Suppressor macrophage treated with lipopolysaccharide for 4 hours (primary cell): ENCODE data around the gene KLHL28.

Experiments
- DNase-seq: peaks from one replicate; pipeline ENCODE4 v3.0.0-alpha.2; 2020

KLHL28 gene

GRCh38 chr14:44896275-44897040 lies 65.3 kb downstream of the KLHL28 start:
- no peak for DNase-seq

DNA sequence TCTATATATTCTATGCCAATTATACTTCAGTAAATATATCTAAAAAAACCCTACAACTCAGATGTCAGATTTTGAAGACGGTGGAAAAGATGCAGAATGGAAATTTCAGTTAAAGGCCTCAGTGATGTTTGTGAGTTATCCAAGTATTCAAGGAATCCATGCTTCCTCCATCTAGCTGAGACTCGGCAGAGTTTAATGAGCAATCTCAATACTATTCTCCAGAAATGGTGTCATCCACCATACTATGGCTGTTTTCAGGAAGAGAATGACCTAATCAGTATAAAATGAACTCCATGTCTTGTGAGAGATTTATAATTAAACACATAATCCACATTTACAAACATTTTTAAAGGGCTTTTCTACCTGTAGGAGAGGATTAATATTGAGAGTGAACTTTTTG lies 66.0 kb downstream of the KLHL28 start:
- DNase-seq, result no peak

- no peak for DNase-seq
These were observed 68.2 kb downstream of the KLHL28 start for GRCh38 chr14:44893535-44893934.

DNA sequence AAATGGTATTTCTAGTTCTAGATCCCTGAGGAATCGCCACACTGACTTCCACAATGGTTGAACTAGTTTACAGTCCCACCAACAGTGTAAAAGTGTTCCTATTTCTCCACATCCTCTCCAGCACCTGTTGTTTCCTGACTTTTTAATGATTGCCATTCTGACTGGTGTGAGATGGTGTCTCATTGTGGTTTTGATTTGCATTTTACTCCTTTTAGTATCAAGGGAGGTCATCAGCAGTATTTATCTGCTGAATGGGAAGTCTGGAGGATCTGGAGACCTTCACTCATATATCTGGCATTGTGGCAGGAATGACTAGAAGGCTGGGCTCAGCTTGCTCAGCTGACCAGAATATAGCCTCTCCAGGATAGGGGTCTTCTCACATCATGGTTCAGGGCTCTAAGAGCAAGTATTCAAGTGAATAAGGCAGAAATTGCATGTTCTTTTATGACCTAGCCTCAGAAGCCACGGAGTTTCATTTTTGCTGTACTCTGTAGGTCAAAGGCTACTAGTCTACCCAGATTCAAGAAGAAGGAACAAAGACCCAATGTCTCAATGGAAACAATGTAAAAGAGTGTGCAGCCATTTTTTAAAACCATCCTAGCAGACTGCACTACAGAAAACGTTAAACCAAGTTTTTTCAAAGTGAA lies 69.9 kb downstream of the KLHL28 start:
- DNase-seq, result peak; percentile 14

DNA sequence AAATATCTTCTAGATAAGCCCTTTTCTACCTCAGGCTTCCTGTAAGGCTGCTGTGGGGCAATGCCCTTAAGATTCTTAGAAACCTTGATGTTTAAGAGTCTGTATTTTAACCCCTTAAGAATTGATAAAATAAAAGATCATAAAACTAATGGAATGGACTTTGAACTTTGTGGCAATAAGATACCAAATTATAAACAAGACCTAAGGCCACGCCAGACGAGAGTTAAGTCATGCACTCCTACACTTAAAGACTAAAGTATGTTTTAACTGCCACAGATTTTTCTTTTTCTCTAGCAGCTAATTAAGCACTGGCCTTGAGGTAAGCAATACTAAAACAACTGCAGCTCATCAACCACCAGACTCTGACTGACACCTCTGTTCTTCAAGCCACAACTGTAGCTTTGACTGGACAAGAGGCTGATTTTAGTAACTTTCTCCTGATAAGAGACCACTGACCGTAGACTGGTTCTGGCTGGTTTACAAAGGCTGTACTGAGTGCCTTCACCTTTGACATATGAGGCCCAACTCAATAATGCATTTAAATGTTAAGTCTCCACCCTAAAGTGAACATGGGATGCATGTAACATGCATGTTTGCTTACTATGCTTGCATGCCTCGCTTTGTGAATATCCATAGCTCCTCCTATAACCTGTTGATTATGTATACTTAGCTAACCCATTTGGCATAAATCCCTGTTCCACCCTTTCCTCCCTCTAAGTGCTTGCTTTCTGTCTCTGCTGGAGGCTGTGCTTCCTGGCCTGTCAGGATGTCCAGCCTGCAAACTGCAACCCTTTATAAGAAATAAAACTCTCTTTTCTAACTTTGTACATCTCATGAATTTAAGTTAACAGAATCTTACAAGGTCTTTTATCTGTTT lies 71.9 kb downstream of the KLHL28 start:
- DNase-seq, result no peak

DNA sequence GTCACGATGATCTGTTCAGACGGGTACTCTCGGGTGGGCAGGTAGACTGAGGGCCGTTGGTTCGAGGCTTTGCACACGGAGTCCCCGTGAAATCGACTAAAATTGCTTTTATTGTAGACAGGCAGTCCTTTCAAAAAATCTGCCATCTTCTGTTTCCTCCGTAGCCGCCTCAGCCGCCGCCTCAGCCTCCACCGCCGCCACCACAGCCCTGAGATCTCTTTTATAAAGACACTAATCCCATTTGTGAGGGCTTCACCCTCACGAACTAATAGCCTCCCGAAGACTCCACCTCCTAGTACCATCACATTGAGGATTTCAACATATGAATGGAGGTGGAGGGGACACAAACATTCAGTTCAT lies 74.2 kb downstream of the KLHL28 start:
- no peak for DNase-seq

DNA sequence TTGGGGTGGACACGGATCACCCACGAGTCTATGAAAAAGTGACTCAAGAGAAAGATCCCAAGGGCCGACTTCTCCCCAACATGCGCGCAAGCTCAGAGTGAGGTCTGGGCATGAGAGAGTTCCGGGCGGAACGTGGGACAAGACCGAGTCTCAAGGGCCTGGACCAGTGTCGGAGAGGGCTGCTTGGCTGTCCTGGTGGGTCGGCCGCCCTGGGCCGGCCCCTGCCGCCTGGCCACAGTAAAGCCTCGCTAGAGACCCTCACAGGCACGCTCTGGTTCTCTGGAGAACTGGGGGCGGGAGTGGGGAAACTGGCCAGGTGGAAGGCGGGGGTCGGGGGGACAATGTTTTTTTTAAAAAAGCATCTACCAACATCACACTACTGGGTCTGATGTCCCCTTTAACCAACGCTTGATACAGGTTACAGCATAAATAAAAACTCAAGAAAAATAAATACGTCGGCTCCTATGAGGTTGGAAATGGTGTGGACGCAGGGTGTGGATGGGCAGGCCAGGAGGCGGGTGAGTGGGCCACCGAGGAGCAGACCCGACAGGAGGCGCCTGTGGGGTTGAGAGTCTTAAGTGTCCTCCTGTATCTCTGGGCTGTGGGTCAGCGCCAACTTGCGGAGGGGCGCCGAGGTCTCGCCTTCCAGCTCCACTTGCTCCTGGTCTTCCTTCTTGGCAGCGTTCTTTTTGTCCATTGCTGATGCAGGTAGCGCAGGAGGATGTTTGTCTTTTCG lies 74.7 kb downstream of the KLHL28 start:
- DNase-seq, result no peak

DNA sequence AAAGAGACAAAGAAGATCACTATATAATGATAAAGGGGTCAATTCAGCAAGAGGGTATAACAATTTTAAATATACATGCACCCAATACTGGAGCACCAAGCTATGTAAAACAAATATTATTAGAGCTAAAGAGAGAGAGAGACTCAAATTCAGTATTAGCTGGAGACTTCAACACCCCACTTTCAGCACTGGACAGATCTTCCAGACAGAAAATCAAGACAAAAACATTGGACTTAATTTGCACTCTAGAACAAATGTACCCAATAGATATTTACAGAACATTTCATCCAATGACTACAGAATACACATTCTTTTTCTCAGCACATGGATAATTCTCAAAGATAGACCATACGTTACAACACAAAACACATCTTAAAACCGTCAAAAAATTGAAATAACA lies 81.0 kb downstream of the KLHL28 start:
- DNase-seq, result no peak
